MM.1S (cell line): ENCODE data around the gene MICAL2.

Source experiments
- DNase-seq: peaks from one replicate; pipeline ENCODE4 v3.0.0-alpha.2; 2015
- H2AFZ ChIP-seq: fragments of 300-600 bp; sonication (generic); 2 replicates; pipeline ENCODE4 v1.6.0; 2016; ENCODE audit warnings: antibody characterized with exemption, low read length
- H3F3A ChIP-seq: fragments of 300-600 bp; sonication (generic); 2 replicates; pipeline ENCODE4 v1.6.1; 2016; ENCODE audit warnings: mild to moderate bottlenecking, antibody characterized with exemption, low read length, moderate library complexity, mixed read lengths; ENCODE audit not compliant: insufficient read depth
- H3K27ac ChIP-seq: fragments of 300-600 bp; sonication (generic); 2 replicates; pipeline ENCODE4 v1.5.1; 2016; ENCODE audit warnings: mild to moderate bottlenecking, low read length
- H3K27me3 ChIP-seq: fragments of 300-600 bp; sonication (generic); replicated peaks from 2 replicates; pipeline ENCODE4 v1.6.0; 2016; ENCODE audit warnings: low read length; ENCODE audit not compliant: insufficient read depth
- H3K36me3 ChIP-seq: fragments of 300-600 bp; sonication (generic); replicated peaks from 2 replicates; pipeline ENCODE4 v1.6.1; 2016; ENCODE audit warnings: mild to moderate bottlenecking, low read length, mixed read lengths; ENCODE audit not compliant: insufficient read depth
- H3K4me1 ChIP-seq: fragments of 300-600 bp; sonication (generic); 2 replicates; pipeline ENCODE4 v1.6.1; 2016; ENCODE audit warnings: low read length, mixed read lengths
- H3K4me2 ChIP-seq: fragments of 300-600 bp; sonication (generic); 2 replicates; pipeline ENCODE4 v1.6.0; 2016; ENCODE audit warnings: low read depth, low read length
- H3K4me3 ChIP-seq: fragments of 300-600 bp; sonication (generic); 2 replicates; pipeline ENCODE4 v1.5.1; 2016; ENCODE audit warnings: low read length, mixed read lengths
- H3K79me2 ChIP-seq: fragments of 300-600 bp; sonication (generic); 2 replicates; pipeline ENCODE4 v1.6.1; 2016; ENCODE audit warnings: mixed run types, low read length, mixed read lengths
- H3K9ac ChIP-seq: fragments of 300-600 bp; sonication (generic); 2 replicates; pipeline ENCODE4 v1.6.1; 2016; ENCODE audit warnings: low read length, mixed read lengths
- H3K9me2 ChIP-seq: fragments of 300-600 bp; sonication (generic); replicated peaks from 2 replicates; pipeline ENCODE4 v1.6.1; 2016; ENCODE audit warnings: mild to moderate bottlenecking, low read length, mixed read lengths; ENCODE audit not compliant: insufficient read depth
- H3K9me3 ChIP-seq: fragments of 300-600 bp; sonication (generic); replicated peaks from 2 replicates; pipeline ENCODE4 v1.6.1; 2016; ENCODE audit warnings: mild to moderate bottlenecking, low read length, mixed read lengths; ENCODE audit not compliant: insufficient read depth
- H4K20me1 ChIP-seq: fragments of 300-600 bp; sonication (generic); 2 replicates; pipeline ENCODE4 v1.6.1; 2016; ENCODE audit warnings: mild to moderate bottlenecking, low read length, moderate library complexity, mixed read lengths; ENCODE audit not compliant: insufficient read depth
- CTCF ChIP-seq: fragments of 300-600 bp; sonication (generic); IDR thresholded peaks from 2 replicates; pipeline ENCODE4 v1.5.1; 2016; ENCODE audit warnings: antibody characterized with exemption, low read length, mixed read lengths
- EZH2 ChIP-seq: fragments of 300-600 bp; sonication (generic); optimal IDR thresholded peaks from 2 replicates; pipeline ENCODE3; 2017; ENCODE audit warnings: low read depth, mild to moderate bottlenecking, antibody characterized with exemption, low read length, mixed read lengths
- EZH2phosphoT487 ChIP-seq: fragments of 300-600 bp; sonication (generic); IDR thresholded peaks from 2 replicates; pipeline ENCODE4 v1.6.1; 2018; ENCODE audit warnings: antibody characterized with exemption, low read length

MICAL2 gene

GRCh38 chr11:12284316-12285050, 174.1 kb downstream of the MICAL2 start:
- no peaks in the 10 kb centered on the region for H3K9me2 ChIP-seq
- H3K4me1 ChIP-seq = no peaks in the 10 kb centered on the region
- DNase-seq = no peak
- no peaks in the 10 kb centered on the region for H3K9me3 ChIP-seq
- H3K4me2 ChIP-seq = no peak overlapping the region
- no peak overlapping the region for H3K9ac ChIP-seq
- no peak overlapping the region for H3K27ac ChIP-seq
- no peak overlapping the region for H2AFZ ChIP-seq
- no peaks in the 10 kb centered on the region for H4K20me1 ChIP-seq
- H3K79me2 ChIP-seq = no peaks in the 10 kb centered on the region
- TF ChIP-seq EZH2 (no peak), CTCF (no peak), EZH2phosphoT487 (no peak)
- no peaks in the 10 kb centered on the region for H3K36me3 ChIP-seq
- no peak overlapping the region for H3K4me3 ChIP-seq
- H3F3A ChIP-seq = no peaks in the 10 kb centered on the region
- no peaks in the 10 kb centered on the region for H3K27me3 ChIP-seq

- DNase-seq = no peak
- no peaks in the 10 kb centered on the region for H3K9me3 ChIP-seq
- H3K27me3 ChIP-seq = no peaks in the 10 kb centered on the region
- no peaks in the 10 kb centered on the region for H3K9me2 ChIP-seq
- H3K9ac ChIP-seq = no peak overlapping the region
- H3K4me3 ChIP-seq = no peak overlapping the region
- 0 out of 2 replicates have a peak, but pooled peaks cover 2% of the 10 kb centered on the region for H3K4me1 ChIP-seq
- TF ChIP-seq EZH2phosphoT487 (no peak), EZH2 (no peak), CTCF (no peak)
- no peaks in the 10 kb centered on the region for H3K36me3 ChIP-seq
- no peaks in the 10 kb centered on the region for H4K20me1 ChIP-seq
- H2AFZ ChIP-seq = no peak overlapping the region
- H3K27ac ChIP-seq = no peak overlapping the region
- no peaks in the 10 kb centered on the region for H3F3A ChIP-seq
- H3K79me2 ChIP-seq = no peaks in the 10 kb centered on the region
- H3K4me2 ChIP-seq = no peak overlapping the region
Measured at GRCh38 chr11:12285106-12285505, 174.7 kb downstream of the MICAL2 start.

GRCh38 chr11:12285811-12286222, 175.4 kb downstream of the MICAL2 start:
- Histone ChIP-seq H3K4me3 (no peak overlapping the region), H3K36me3 (no peaks in the 10 kb centered on the region), H3K27ac (no peak overlapping the region), H3K4me1 (0 out of 2 replicates have a peak, but pooled peaks cover 4% of the 10 kb centered on the region), H3F3A (no peaks in the 10 kb centered on the region), H3K79me2 (no peaks in the 10 kb centered on the region), H3K27me3 (no peaks in the 10 kb centered on the region), H3K4me2 (no peak overlapping the region), H4K20me1 (no peaks in the 10 kb centered on the region), H3K9ac (no peak overlapping the region), H3K9me2 (no peaks in the 10 kb centered on the region), H2AFZ (no peak overlapping the region), H3K9me3 (no peaks in the 10 kb centered on the region)
- TF ChIP-seq CTCF = no peak
- no peak for TF ChIP-seq EZH2
- TF ChIP-seq EZH2phosphoT487 = no peak
- no peak for DNase-seq
